ACHN (cell line): ENCODE data around the gene SRPRA.

Experiments used
- DNase-seq: peaks from one replicate; pipeline ENCODE4 v3.0.0-alpha.2; 2015
- in situ Hi-C: cut with HindIII; loops from 2 replicates; pipeline ENCODE4 v1.10.0; 2017; ENCODE audit warnings: low sequenced_read_pairs, low pct_ligation_motif_present, low pct_unique_long_range_greater_than_20kb

Gene SRPRA

DNA sequence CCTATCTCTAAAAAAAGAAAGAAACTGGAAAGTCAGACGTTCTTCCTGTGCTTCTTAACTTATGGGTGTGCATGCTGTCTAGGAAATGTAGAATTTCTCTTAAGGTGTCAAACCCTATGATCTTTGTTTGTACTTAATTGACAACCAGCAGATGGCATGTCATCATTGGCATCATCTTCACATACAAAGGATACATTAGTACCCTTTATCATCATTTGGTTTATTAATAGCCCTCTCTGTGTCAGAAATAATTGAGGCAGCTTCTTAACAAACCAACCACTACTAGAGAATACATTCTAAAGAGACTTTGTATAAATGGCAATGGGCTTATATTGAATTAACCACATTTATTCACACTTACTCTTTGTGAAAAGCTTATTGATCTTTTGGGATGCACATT lies 13.9 kb downstream of the SRPRA start:
- DNase-seq = no peak
- in situ Hi-C loops = no loop called here

DNA sequence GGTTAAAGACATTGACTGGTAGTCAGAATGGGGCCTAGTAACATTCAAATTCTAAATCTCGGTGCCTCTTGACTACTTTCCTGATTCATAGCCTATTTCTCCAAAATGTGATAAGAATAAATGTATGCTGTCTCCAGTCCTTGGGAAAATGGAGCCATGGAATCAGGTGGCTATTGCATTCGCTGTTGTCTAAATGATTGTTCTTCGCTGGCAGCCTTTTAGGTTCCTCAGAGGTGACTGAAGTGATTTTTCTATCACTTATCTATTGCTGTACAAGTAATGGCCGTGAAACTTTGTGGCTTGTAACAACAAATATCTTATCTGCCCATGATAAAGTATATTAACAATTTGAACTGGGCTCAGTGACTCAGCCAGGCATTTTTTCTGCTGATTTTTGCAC lies 15.4 kb downstream of the SRPRA start:
- no peak for DNase-seq
- in situ Hi-C loops = no loop called here

- in situ Hi-C loops = no loop called here
- DNase-seq = no peak
These were observed 22.1 kb downstream of the SRPRA start for GRCh38 chr11:126246636-126247035.

DNA sequence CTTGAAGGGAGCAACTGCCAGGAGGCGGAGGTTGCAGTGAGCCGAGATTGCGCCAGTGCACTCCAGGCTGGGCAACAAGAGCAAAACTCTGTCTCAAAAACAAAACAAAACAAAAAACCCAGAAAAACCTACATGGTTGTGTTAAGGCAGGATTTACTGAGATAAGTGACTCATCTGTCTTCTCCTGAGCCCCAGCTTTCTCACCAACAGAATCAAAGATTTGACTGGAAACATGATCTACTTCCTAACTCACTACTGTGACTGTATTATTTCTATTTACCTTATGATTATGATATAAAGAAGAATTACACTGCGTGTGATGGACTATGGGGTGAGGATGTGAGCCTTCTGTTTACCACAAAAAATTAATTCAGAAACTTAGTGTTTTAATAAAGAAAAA lies 35.3 kb downstream of the SRPRA start:
- in situ Hi-C loops = no loop called here

GRCh38 chr11:126232683-126233082 lies 36.0 kb downstream of the SRPRA start:
- in situ Hi-C loops = no loop called here
- no peak for DNase-seq

More for the DNA sequence above, 35.3 kb downstream of the SRPRA start:
- no peak for DNase-seq

DNA sequence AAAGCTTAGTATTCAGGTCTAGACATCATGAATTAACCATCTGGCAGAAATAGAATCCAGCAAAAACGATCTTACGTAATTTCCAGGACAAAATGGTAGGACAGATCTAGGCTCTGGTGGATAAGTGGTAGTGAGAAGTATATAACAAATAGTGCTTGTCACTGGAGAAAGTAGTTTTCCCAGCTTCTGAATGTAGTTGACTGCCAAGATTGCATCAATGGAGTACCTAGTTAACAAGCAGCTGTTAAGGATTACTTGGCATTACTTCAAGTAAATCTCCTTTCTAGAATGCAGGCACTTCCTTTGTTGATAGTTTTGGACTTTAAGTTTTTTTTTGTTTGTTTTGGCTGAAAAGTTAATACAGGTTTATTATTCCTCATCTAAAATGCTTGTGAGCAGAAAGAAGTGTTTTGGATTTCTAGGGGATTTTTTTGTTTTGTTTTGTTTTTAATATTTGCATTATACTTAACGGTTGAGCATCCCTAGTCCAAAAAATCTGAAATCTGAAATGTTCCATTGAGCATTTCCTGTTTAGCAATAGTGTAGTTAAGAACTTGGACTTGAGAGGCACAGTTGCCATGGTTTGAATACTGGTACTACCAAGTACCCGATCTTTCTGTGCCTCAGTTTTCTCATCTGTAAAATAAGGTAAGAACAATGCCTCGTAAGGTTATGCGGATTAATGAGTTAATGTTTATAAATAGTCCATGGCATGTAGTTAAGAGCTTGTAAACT lies 36.8 kb downstream of the SRPRA start:
- in situ Hi-C loops = no loop called here
- no peak for DNase-seq

- DNase-seq = no peak
These were observed 38.7 kb downstream of the SRPRA start for GRCh38 chr11:126229858-126230540.

GRCh38 chr11:126226334-126227084 lies 42.2 kb downstream of the SRPRA start:
- DNase-seq = no peak
- in situ Hi-C loops = no loop called here

More at GRCh38 chr11:126229858-126230540, 38.7 kb downstream of the SRPRA start:
- in situ Hi-C loops = no loop called here

GRCh38 chr11:126225295-126225665 lies 43.4 kb downstream of the SRPRA start:
- no peak for DNase-seq
- in situ Hi-C loops = no loop called here

DNA sequence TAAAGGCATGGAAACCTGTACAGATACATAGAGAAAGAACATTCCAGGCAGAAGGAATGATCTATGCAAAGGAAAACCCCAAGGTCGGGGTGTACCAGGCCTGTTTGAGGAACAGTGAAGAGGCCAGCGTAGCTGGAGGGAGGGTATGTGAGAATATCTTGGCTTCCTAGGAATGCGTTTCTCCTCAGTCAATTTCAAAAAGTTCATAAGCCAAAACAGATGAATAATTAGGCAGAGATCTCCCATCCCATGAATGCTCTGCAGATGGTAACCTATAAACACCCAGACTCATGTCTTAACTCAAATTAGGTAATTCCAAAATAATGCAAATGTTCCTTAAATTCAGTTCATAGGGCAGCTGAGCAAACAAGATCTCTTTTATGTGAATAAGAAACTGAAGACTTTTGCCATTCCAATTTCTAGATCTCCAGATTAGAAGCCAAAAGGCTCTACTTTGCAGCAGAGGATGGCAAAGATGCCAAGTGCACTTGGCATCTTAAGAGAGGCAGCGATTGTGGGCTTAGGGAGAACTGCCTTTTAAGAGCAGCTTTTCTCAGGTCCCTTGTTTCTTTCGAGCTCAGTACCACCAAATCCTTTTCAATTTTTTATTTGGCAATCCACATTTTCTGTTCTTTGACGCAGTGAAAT lies 43.9 kb downstream of the SRPRA start:
- no peak for DNase-seq
- in situ Hi-C loops = loop anchor here (25.0 kb wide), 1 partner anchor 312 kb away; the partner anchor contains the start of genes DDX25 and PUS3

DNA sequence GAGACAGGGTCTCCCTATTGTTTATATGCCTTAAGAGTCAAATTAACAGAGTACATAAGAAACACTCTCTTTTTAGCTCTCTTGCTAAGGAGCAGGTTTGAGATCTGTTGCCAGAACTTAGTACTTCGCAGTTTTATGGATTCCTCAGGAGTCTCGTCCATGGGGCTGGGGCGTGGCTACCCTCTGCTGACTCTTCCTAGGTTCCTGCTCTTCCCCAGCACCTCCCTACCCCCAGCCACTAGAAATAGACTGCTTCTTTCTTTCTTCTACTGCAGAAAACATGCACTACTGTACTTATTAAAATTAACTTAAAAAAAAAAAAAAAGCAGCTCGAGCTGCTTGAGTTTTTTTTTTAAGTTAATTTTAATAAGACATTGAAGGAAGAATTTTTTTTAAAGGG lies 49.1 kb downstream of the SRPRA start:
- in situ Hi-C loops = loop anchor here (25.0 kb wide), 1 partner anchor 307 kb away; the partner anchor contains the start of genes DDX25 and PUS3

GRCh38 chr11:126217491-126217890 lies 51.2 kb downstream of the SRPRA start:
- DNase-seq = no peak
- in situ Hi-C loops = loop anchor here (25.0 kb wide), 1 partner anchor 305 kb away; the partner anchor contains the start of genes DDX25 and PUS3

More for the DNA sequence above, 49.1 kb downstream of the SRPRA start:
- no peak for DNase-seq

DNA sequence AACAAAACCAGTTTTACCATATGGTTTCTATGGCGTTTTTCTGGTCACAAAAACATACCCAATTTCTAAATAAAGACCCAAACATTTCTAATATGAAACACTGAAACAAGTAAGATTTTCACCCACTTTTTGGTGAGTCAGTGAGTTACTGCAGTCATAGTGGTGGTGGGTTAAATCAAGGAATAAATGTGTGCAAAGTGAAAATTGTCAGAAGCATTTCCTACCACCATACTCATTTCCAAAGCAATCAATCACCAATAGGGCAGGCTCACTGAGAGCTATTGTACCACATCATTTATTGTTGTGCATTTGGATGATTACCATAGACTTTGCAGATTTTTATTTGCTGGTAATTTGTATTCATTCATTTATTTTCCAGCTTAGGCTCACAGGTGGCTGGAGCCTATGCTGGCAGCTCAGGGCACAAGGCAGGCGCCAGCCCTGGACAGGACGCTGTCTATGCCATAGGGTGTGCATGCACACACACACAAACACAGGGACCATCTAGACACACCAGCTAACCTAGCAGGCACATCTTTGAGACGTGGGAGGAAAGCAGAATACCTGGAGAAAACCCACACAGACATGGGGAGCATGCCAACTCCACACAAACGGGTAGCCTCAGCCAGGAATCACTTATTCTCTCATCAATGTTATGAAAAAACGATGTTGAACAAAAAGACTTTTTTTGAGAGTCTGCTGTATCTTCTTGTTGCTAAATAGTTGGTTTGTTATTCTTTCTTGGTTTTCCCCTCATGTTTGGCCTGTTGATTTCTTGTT lies 52.0 kb downstream of the SRPRA start:
- in situ Hi-C loops = loop anchor here (25.0 kb wide), 1 partner anchor 304 kb away; the partner anchor contains the start of genes DDX25 and PUS3
- no peak for DNase-seq

DNA sequence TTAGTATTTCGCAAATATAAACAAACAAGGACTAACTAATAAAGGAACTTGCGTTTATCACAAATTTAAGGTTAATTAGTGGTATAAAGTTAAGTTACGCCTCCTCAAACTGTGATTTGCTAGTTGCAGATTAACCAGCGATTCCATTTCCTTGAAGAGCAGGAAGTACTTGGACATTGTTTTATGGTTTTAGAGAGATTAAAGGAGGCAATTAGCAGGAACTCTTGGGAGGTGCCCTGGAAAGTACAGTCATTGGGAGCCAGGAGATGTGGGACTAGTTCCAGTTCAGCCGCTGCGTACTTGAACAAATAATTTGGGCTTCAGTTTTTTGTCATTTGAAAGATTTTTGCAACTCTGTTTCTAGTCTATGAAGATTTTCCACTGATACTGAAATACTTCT lies 53.9 kb downstream of the SRPRA start:
- no peak for DNase-seq
- in situ Hi-C loops = loop anchor here (25.0 kb wide), 1 partner anchor 303 kb away; the partner anchor contains the start of genes DDX25 and PUS3

GRCh38 chr11:126214441-126214840 lies 54.3 kb downstream of the SRPRA start:
- DNase-seq = no peak
- in situ Hi-C loops = loop anchor here (25.0 kb wide), 1 partner anchor 302 kb away; the partner anchor contains the start of genes DDX25 and PUS3
